Left ventricle myocardium superior (tissue), 1 donor: ENCODE data around the gene LAMA1. TPM values are rescaled to one million over a fixed set of nuclear protein-coding genes. Genes with fewer than 3 reads are reported as not detected.
"Not testable (repeated sequence)": the region's sequence is repeated elsewhere in the genome, so short reads cannot be mapped to it uniquely, and the experiment has no call there.

ENCODE experiments used
- ATAC-seq: fragments of 200-7000 bp; cut with Tn5 transposase; one replicate; pipeline ENCODE4 v1.9.1; 2020; ENCODE audit warnings: mild to moderate bottlenecking, moderate library complexity
- DNase-seq: peaks from one replicate; pipeline ENCODE4 v3.0.0-alpha.2; 2020
- intact Hi-C: fragments of 100-400 bp; cut with micrococcal nuclease; formaldehyde crosslinking; loops from one replicate; pipeline ENCODE4 v1.11.0; 2022
- long read RNA-seq: library from polyadenylated mRNA; unstranded; transcript quantifications from one replicate; pipeline ENCODE4 v2.0.0, GENCODE V29; 2021
- total RNA-seq: library from RNA; stranded (reverse); fragmentation: NEBNext Ultra II Directional; extraction: Animal tissue kit (Norgen Biotek cat#: 25700); gene quantifications from one replicate; pipeline ENCODE4 v1.2.1, GENCODE V29; 2021
- donor health status: DM: no; HTN: yes; CAD: no; lungs with severe emphysema.

The LAMA1 gene
- 0.17 TPM for total RNA-seq
- long read RNA-seq, result 0 reads

- ATAC-seq (peak; percentile 60), DNase-seq (peak; percentile 35)
- intact Hi-C loops, result no loop called here
These were observed at the start of gene LAMA1 for GRCh38 chr18:7117390-7118355. Gene LAMA1, minus strand, starts transcription at chr18:7117797. Its CDS starts 77 bp downstream, at chr18:7117720.

DNA sequence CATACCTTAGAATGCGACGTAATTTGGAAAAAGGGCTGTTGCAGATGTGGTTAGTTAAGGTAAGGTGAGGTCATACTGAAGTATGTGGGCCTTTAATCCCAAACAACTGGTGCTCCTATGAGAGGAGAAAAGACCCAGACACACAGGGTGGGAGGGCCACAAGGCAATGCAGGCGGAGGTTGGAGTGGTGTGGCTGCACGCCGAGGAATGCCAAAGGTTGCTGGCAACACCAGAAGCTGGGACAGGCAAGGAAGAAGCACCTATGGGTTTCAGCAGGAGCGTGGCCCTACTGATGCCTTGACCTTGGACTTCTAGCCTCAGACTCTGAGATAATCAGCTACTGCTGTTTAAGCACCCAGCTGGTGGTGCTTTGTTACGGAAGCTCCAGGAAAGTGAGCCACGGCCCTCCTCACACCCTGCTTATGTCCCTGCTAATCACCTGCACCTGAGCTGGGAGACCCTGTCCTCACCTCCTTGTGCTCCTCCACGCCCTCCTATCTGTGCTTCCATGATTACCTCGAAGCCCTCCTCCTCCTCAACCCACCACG lies 48.3 kb upstream of the LAMA1 start:
- intact Hi-C loops, result no loop called here
- no peak for DNase-seq
- no peak for ATAC-seq

- DNase-seq (no peak), ATAC-seq (peak; percentile 43)
- intact Hi-C loops, result no loop called here
These were observed 46.9 kb upstream of the LAMA1 start for GRCh38 chr18:7164323-7165004.

DNA sequence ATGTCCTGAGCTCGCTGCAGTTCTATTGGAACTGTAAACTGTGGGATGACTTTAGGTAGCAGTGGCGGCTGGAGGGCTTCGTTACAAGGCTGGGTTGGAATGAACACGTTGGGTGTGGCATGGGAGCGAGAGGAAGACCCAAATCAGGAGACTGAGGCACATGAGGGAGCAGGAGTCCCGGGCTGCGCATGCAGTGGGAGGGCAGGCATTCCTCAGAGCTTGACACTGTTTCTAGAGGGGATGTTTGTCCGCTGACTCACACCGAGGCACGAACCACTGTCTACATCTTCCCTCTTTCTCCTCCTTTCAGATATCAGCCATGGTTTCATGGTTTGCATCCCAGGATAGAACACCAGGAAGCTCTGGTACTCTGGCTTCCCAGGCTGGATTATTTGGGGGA lies 40.6 kb upstream of the LAMA1 start:
- ATAC-seq (no peak), DNase-seq (no peak)
- intact Hi-C loops, result no loop called here

DNA sequence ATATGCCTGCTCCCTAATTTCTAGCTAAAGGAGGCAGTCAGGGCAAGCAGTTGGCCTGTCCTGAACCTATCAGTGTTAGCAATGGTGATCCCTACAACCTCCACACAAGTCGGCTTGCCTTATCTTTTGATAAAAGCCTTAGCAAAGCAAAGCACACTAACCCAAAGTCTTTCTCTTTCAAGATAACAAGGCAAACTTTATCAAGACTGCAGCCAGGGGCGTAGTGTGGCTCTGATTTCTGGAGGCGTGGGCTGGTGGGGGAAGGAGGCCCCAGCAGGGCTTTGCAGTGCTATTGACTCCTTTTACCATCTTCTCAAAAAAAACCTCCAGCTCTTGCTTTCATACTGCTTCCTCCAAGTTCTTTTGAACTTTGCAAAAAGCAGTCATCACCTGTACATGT lies 40.2 kb upstream of the LAMA1 start:
- intact Hi-C loops, result no loop called here
- no peak for ATAC-seq

GRCh38 chr18:7155887-7156286 lies 38.3 kb upstream of the LAMA1 start:
- no peak for ATAC-seq
- intact Hi-C loops, result no loop called here
- DNase-seq, result no peak

More for the DNA sequence above, 40.2 kb upstream of the LAMA1 start:
- DNase-seq, result no peak

DNA sequence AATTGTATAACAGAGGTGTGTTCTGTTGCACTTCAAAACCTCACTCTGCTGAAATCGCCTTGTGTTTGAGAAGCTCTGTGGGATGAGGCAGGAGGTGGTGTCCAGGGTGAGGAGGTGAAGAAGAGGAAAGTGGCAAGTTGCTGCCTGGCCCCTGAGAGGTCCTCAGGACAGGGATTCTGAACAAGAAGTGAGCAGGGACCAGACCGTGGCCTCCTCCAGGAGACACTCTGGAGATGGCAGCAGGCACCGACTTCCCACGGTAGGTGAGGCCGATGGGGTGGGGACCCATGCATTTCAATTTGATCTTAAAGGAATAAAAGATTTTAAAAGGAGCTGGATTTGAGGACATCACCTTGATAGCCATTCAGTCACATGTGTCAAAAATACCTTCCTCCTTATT lies 37.5 kb upstream of the LAMA1 start:
- DNase-seq (no peak), ATAC-seq (no peak)
- intact Hi-C loops, result no loop called here

- DNase-seq, result no peak
- no peak for ATAC-seq
- intact Hi-C loops, result no loop called here
These were observed 34.8 kb upstream of the LAMA1 start for GRCh38 chr18:7152440-7152839.

- intact Hi-C loops, result no loop called here
- ATAC-seq, result no peak
- no peak for DNase-seq
These were observed 29.8 kb upstream of the LAMA1 start for GRCh38 chr18:7147399-7147798.

DNA sequence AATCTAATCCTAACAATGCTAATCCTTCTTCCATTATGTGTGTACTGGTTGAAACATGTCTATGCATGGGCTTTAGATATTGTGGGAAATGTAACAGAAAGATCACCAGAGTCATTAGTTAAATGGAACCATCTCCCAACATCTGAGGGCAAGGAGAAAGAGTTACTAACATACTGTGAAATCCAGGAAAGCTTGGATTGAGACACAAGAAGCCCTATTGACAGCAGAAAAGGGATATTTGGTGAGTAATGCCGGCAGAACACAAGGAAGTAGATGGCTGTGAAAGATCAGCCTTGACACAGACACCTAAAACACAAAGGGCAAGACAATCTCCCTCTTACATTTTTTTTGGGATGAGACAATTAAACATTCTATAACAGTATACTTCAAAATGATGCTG lies 28.5 kb upstream of the LAMA1 start:
- no peak for DNase-seq
- intact Hi-C loops, result no loop called here
- no peak for ATAC-seq

DNA sequence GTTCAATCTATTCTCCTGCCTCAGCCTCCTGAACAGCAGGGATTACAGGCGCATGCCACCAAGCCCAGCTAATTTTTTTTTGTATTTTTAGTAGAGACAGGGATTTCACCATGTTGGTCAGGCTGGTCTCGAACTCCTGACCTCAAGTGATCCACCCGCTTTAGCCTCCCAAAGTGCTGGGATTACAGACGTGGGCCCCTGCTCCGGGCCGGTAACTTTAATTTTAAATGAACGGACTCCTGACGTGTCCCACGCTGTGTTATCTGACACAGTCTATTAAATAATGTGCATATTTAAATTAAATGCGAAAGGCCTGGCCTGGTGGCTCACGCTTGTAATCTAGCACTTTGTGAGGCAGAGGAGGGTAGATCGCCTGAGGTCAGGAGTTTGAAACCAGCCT lies 27.3 kb upstream of the LAMA1 start:
- intact Hi-C loops, DNase-seq, ATAC-seq: not testable (repeated sequence)

DNA sequence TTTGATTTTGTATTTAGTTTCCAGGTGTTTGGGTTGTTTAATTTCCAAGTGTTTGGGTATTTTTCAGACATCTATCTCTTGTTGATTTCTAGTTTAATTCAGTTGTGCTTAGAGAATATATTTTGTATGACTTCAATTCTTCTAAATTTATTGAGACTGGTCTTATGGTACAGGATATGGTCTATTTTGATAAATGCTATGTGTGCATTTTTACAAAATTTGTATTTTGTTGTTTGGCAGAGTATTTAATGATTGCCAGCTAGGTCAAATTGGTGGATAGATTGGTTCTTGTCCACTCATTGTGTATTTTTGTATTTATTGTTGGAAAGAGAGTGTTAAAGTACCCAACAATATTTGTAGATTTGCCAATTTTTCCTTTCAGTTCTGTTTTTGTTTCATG lies 23.7 kb upstream of the LAMA1 start:
- no peak for DNase-seq
- intact Hi-C loops, result no loop called here
- ATAC-seq, result no peak

DNA sequence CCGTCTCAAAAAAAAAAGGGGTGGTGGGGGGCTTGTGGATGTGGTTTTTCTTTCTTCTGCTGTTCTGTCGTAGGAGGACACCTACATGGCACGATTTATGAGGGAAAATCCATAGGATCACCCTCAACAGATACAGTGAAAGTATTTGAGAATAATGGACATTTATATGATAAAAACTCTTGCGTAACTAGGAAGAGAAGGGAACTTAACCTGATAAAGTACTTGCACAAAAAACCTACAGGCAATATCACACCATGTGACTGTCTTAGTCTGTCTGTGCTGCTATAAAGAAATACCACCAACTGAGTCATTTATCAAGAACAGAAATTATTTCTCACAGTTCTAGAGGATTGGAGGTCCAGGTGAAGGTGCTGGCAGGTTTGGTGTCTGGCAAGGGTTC lies 21.8 kb upstream of the LAMA1 start:
- intact Hi-C loops, result no loop called here

DNA sequence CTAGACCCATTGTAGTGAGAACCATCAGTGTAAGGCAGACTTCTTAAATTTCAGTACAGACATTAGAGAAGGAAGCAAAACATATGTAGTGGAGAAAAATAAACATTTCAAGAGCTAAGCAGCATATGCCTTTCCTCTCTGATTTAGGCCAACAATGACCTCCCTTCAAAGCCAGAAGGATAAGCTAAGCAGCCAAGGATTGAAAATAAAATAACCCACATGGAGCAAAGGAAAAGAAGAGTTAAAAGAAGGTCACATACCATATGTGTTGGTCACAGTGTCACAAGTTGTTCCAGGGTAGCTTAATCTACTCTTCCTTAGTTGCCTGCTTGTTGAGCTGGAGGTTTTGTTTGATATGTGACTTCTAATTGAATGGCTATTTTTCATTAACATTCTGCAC lies 15.6 kb upstream of the LAMA1 start:
- intact Hi-C loops, result no loop called here
- no peak for DNase-seq
- ATAC-seq, result no peak

More for the DNA sequence above, 21.8 kb upstream of the LAMA1 start:
- ATAC-seq (no peak), DNase-seq (no peak)

- DNase-seq (no peak), ATAC-seq (no peak)
- intact Hi-C loops, result no loop called here
These were observed 15.0 kb upstream of the LAMA1 start for GRCh38 chr18:7132356-7133150.

- no peak for ATAC-seq
These were observed 4.8 kb upstream of the LAMA1 start for GRCh38 chr18:7122376-7122775.

GRCh38 chr18:7116792-7117389 lies 706 bp downstream of the LAMA1 start:
- DNase-seq (no peak), ATAC-seq (peak; percentile 24)
- intact Hi-C loops, result no loop called here

More at GRCh38 chr18:7122376-7122775, 4.8 kb upstream of the LAMA1 start:
- DNase-seq, result no peak
- intact Hi-C loops, result no loop called here

DNA sequence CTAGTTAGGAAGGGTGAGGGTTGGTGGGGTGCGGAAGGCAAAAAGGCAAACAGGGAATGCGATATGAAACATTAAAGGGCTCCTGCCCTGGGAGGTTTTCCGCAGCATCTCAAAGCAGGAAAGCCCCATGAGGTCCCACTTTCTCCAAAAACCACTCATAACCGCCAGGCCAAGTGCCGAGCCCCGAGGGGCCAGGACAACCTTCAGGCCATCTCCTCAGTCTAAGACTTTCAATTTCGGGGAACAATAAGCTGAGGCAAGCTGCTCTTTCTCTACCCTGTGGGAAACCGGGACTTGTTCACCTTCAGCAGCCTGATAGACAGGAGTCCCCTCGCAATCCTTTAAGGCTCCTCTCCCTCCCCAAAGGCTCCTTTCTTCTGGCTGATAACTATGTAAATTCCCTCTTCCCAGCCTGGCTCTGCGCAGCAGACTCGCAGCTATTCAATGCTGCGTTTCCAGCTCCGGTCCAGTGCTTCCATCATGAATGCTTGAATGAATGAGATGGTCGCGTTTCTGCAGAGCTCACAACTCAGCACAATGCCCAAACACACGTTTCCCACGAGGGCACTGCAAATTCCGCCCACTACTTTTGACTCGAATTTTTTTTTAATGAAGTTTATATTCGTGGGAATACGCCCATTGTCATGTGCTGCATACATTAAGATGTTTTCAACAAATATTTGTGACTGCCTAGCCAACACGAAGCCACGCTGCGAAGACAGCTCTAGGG lies 1.4 kb downstream of the LAMA1 start:
- intact Hi-C loops, result no loop called here
- no peak for ATAC-seq
- DNase-seq, result no peak
